K562 (cell line): Measurements from ENCODE around the gene ANK3. TPM values are rescaled to one million over a fixed set of nuclear protein-coding genes. Genes with fewer than 3 reads are reported as not detected.

Source experiments
- ATAC-seq: fragments of 200-7000 bp; cut with Tn5 transposase; 3 replicates; pipeline ENCODE4 v1.9.1; 2020; ENCODE audit warnings: moderate library complexity
- BruUV-seq: library from RNA; stranded (reverse); fragments of 400-500 nt; replicated peaks from 2 replicates; lab custom pipeline; 2021; lab: Mats Ljungman, UMichigan
- CTCF ChIA-PET: fragments of 300-600 bp; formaldehyde crosslinking; extraction: SDS; loops from one replicate; lab custom pipeline; 2021; ENCODE audit warnings: low intra/inter-chr PET ratio; lab: Yijun Ruan, JAX
- POLR2A ChIA-PET: fragments of 300-600, 350-650 bp; sonication (Branson Sonifier 250); formaldehyde crosslinking; extraction: SDS; loops from one replicate; lab custom pipeline; 2021; ENCODE audit warnings: antibody characterized with exemption, inconsistent platforms; lab: Yijun Ruan, JAX
- DNase-seq, 4 experiments: peaks; one replicate each; pipeline versions ENCODE4 v3.0.0 to v3.0.0-alpha.2; 2011 to 2018; ENCODE audit warnings: low spot score in 3 of 4, mixed read lengths in 3 of 4; ENCODE audit errors: extremely low read depth in 1 of 4
- FAIRE-seq: peaks from 2 replicates; lab custom pipeline; 2011; peaks lifted over from hg19 to GRCh38; lab: Jason Lieb, UNC
- H2AFZ ChIP-seq: 2 replicates; pipeline ENCODE4 v1.6.0; 2011; ENCODE audit warnings: low read depth, low read length, control low read depth, inconsistent platforms
- H3K27ac ChIP-seq: fragments of 200-600 bp; 3 replicates; pipeline ENCODE4 v1.8.0; 2011; ENCODE audit warnings: low read depth, mild to moderate bottlenecking, control low read depth, inconsistent platforms, low read length, moderate library complexity, mixed read lengths; ENCODE audit errors: extremely low read depth
- H3K27me3 ChIP-seq, 2 experiments: fragments of 300-600 bp in 1 of 2; 2 replicates in 1 of 2; 3 replicates in 1 of 2; pipeline versions ENCODE4 v1.6.0 to v1.8.0; 2011; ENCODE audit warnings: inconsistent platforms in 2 of 2, low read length in 2 of 2, mild to moderate bottlenecking in 1 of 2, mixed read lengths in 1 of 2, moderate library complexity in 1 of 2; ENCODE audit not compliant: control insufficient read depth in 2 of 2, insufficient read depth in 2 of 2
- H3K36me3 ChIP-seq: fragments of 300-600 bp; 3 replicates; pipeline ENCODE4 v1.8.0; 2011; ENCODE audit warnings: mild to moderate bottlenecking, low read length, inconsistent platforms; ENCODE audit not compliant: control insufficient read depth, insufficient read depth
- H3K4me1 ChIP-seq, 2 experiments: fragments of 200-600 bp in 1 of 2; replicated peaks in 1 of 2; 2 replicates in 1 of 2; 3 replicates in 1 of 2; pipeline versions ENCODE4 v1.5.1 to v1.8.0; 2011; ENCODE audit warnings: inconsistent platforms in 2 of 2, low read length in 2 of 2, mild to moderate bottlenecking in 1 of 2, mixed read lengths in 1 of 2, moderate library complexity in 1 of 2; ENCODE audit not compliant: control insufficient read depth in 2 of 2, insufficient read depth in 2 of 2
- H3K4me2 ChIP-seq: 2 replicates; pipeline ENCODE4 v1.6.1; 2011; ENCODE audit warnings: low read length, control low read depth, inconsistent platforms, mixed read lengths; ENCODE audit not compliant: insufficient read depth
- H3K4me3 ChIP-seq: fragments of 200-600 bp; sonication (generic), shearing (Covaris generic); 2 replicates; pipeline ENCODE4 v1.5.1; 2016; ENCODE audit warnings: control low read depth, inconsistent platforms
- H3K79me2 ChIP-seq: fragments of 200-600 bp; 3 replicates; pipeline ENCODE4 v1.8.0; 2011; ENCODE audit warnings: low read length, inconsistent platforms; ENCODE audit not compliant: control insufficient read depth, insufficient read depth
- H3K9ac ChIP-seq, 2 experiments: 2 replicates each; pipeline versions ENCODE4 v1.6.0 to v1.6.1; 2011; ENCODE audit warnings: low read depth in 2 of 2, low read length in 2 of 2, control low read depth in 1 of 2, inconsistent platforms in 1 of 2, mild to moderate bottlenecking in 1 of 2, mixed read lengths in 1 of 2; ENCODE audit not compliant: insufficient read depth in 1 of 2
- H3K9me1 ChIP-seq: one replicate; pipeline ENCODE4 v1.6.0; 2011; ENCODE audit warnings: inconsistent platforms, mild to moderate bottlenecking, low read length, moderate library complexity; ENCODE audit not compliant: control insufficient read depth, insufficient read depth
- H3K9me3 ChIP-seq: replicated peaks from 2 replicates; pipeline ENCODE4 v1.5.1; 2011; ENCODE audit warnings: low read depth, low read length, inconsistent platforms; ENCODE audit not compliant: control insufficient read depth, insufficient read depth
- H4K20me1 ChIP-seq: replicated peaks from 2 replicates; pipeline ENCODE4 v1.6.1; 2011; ENCODE audit warnings: low read length, inconsistent platforms, mixed read lengths; ENCODE audit not compliant: control insufficient read depth, insufficient read depth
- ELF4 ChIP-seq: fragments of 450-650 bp; formaldehyde crosslinking; IDR thresholded peaks from 2 replicates; pipeline ENCODE4 v1.4.0; 2022; ENCODE audit warnings: missing genetic modification characterization
- HMG20A ChIP-seq: fragments of 450-650 bp; formaldehyde crosslinking; conservative IDR thresholded peaks from 2 replicates; pipeline ENCODE4 v1.4.0; 2020; ENCODE audit warnings: mild to moderate bottlenecking, mixed read lengths
- NELFE ChIP-seq: IDR thresholded peaks from 2 replicates; pipeline ENCODE4 v1.6.1; 2011; ENCODE audit warnings: mild to moderate bottlenecking; ENCODE audit not compliant: insufficient read depth, insufficient read length
- NR4A1 ChIP-seq, 2 experiments: fragments of 250-450 bp in 1 of 2; fragments of 450-650 bp in 1 of 2; sonication (Bioruptor Pico) in 1 of 2; IDR thresholded peaks; 2 replicates each; pipeline versions ENCODE4 v1.4.0 to v1.6.1; 2016 to 2020; ENCODE audit warnings: mild to moderate bottlenecking in 2 of 2, missing compliant biosample characterization in 1 of 2, missing genetic modification characterization in 1 of 2, moderate library complexity in 1 of 2
- PHF20 ChIP-seq: fragments of 450-650 bp; IDR thresholded peaks from 2 replicates; pipeline ENCODE4 v1.6.1; 2018; ENCODE audit not compliant: partially characterized antibody
- PTBP1 ChIP-seq: fragments of 200-400 bp; formaldehyde crosslinking; IDR thresholded peaks from 2 replicates; pipeline ENCODE4 v1.6.1; 2017; ENCODE audit warnings: low read depth, low read length
- SIRT6 ChIP-seq: IDR thresholded peaks from one replicate; pipeline ENCODE4 v1.6.1; 2012; ENCODE audit warnings: low read depth, mild to moderate bottlenecking, control low read depth, inconsistent platforms, low read length, moderate library complexity
- SMAD4 ChIP-seq: fragments of 250-450 bp; sonication (Bioruptor Pico); conservative IDR thresholded peaks from 2 replicates; pipeline ENCODE4 v1.8.0; 2021; ENCODE audit warnings: inconsistent platforms, mild to moderate bottlenecking, moderate library complexity
- TARDBP ChIP-seq: fragments of 450-650 bp; IDR thresholded peaks from 2 replicates; pipeline ENCODE4 v1.6.1; 2016
- ZKSCAN8 ChIP-seq: fragments of 200-800 bp; sonication (Bioruptor generic); IDR thresholded peaks from 2 replicates; pipeline ENCODE4 v1.6.1; 2016; ENCODE audit warnings: missing genetic modification characterization, missing compliant biosample characterization
- ZNF184 ChIP-seq: sonication (generic); formaldehyde crosslinking; IDR thresholded peaks from 2 replicates; pipeline ENCODE4 v1.5.0; 2020; ENCODE audit warnings: missing genetic modification reagents
- ZNF212 ChIP-seq: fragments of 450-650 bp; formaldehyde crosslinking; IDR thresholded peaks from 2 replicates; pipeline ENCODE4 v1.4.0; 2020; ENCODE audit warnings: mild to moderate bottlenecking
- ZNF316 ChIP-seq: fragments of 450-650 bp; IDR thresholded peaks from 2 replicates; pipeline ENCODE4 v1.6.1; 2016
- WGBS: fragments of 100-300 bp; shearing (Covaris generic); methylation state at CpG from one replicate; pipeline ENCODE4 v1.1.6; 2016; ENCODE audit warnings: low coverage, mixed read lengths; ENCODE audit not compliant: insufficient coverage; ENCODE audit errors: missing lambda C conversion rate; 5-methylcytosine and 5-hydroxymethylcytosine counted together
- in situ Hi-C: fragments of 300-500 bp; cut with MboI; formaldehyde crosslinking; loops from 4 replicates; pipeline ENCODE4 v1.15.0; 2018; ENCODE audit warnings: inconsistent platforms, mixed read lengths
- intact Hi-C: fragments of 100-400 bp; cut with micrococcal nuclease; formaldehyde crosslinking; loops from 2 replicates; pipeline ENCODE4 v1.14.2; 2022
- polyA plus RNA-seq, 8 experiments: library from polyadenylated mRNA; depleted of rRNA in 4 of 8; stranded (reverse) in 5 of 8; unstranded in 3 of 8; fragments of >200 nt; fragmentation: Nextera tagmentation in 2 of 8; fragmentation: Illumina TruSeq in 1 of 8; extraction: Ambion mirVana in 2 of 8; extraction: Trizol in 1 of 8; gene quantifications; 2 replicates each; pipeline versions ENCODE4 v1.2.1 to v1.2.3, GENCODE V29; 2011 to 2014; ENCODE audit warnings: inconsistent platforms in 1 of 8, missing spikeins in 1 of 8
- total RNA-seq, 7 experiments: library from RNA; depleted of rRNA in 6 of 7; stranded (reverse); fragments of >200 nt in 6 of 7; fragmentation: Illumina TruSeq in 2 of 7; extraction: Trizol in 2 of 7; gene quantifications; 2 replicates each; pipeline versions ENCODE4 v1.2.1 to v1.2.3, GENCODE V29; 2011 to 2021; ENCODE audit warnings: low replicate concordance in 1 of 7
- TF ChIP-seq, protein P1 (sequence below): sonication (generic); IDR thresholded peaks from 2 replicates; pipeline ENCODE4 v1.6.1; 2016

Gene ANK3
- total and polyA plus RNA-seq, 9 of the 15 experiments (the other 6 are each of a cell fraction or from before 2014, with no cell fraction given), result 10.0 to 32.3 (median 17.9) TPM

DNA sequence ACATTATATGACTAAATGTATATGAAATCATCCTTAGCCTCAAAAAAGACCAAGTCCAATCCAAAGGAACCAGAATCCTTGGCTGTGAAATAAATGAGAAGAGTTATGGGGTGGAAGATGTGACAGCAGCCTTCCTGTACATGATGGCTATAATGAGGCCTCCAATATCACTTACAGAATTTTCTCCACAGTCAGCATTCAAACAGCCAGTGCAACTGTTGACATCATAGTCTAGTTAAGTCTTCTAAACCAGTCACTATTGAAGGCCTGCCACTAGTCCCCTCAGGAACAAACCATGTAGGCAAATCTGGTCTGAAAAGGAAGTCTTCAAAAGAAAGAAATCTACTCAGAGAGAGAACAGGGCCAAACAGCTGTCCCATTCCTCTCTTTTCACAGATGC lies 263.8 kb downstream of the ANK3 start:
- ChIA-PET POLR2A (no interaction called here), CTCF (no interaction called here)
- in situ Hi-C loops, result no loop called here
- Histone ChIP-seq H3K9me1 (no peaks in the 10 kb centered on the region), H4K20me1 (no peaks in the 10 kb centered on the region), H3K36me3 (no peaks in the 10 kb centered on the region), H3K79me2 (no peaks in the 10 kb centered on the region), H3K9ac (no peak overlapping the region), H3K9me3 (no peaks in the 10 kb centered on the region), H3K27ac (no peak overlapping the region), H3K4me1 (peaks cover 0 to 20% of the 10 kb centered on the region in 2 experiments; a peak in 3 of 5 replicates), H3K27me3 (no peaks in the 10 kb centered on the region), H3K4me3 (no peak overlapping the region), H2AFZ (no peak overlapping the region), H3K4me2 (no peak overlapping the region)
- FAIRE-seq, result no peak
- ATAC-seq, result no peak
- DNase-seq, result no peak
- intact Hi-C loops, result no loop called here
- TF ChIP-seq HMG20A (CRISPR knock-in tag) (no peak), PHF20 (no peak), ZNF212 (no peak), ZKSCAN8 (CRISPR knock-in tag) (no peak), ZNF316 (0 out of 2 replicates have a peak, but pooled peaks have one; percentile 7)
- TF ChIP-seq, protein P1, sequence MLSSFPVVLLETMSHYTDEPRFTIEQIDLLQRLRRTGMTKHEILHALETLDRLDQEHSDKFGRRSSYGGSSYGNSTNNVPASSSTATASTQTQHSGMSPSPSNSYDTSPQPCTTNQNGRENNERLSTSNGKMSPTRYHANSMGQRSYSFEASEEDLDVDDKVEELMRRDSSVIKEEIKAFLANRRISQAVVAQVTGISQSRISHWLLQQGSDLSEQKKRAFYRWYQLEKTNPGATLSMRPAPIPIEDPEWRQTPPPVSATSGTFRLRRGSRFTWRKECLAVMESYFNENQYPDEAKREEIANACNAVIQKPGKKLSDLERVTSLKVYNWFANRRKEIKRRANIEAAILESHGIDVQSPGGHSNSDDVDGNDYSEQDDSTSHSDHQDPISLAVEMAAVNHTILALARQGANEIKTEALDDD, result peak; percentile 43; the same call in 1 of the 2 replicates
- BruUV-seq, result no TSS peak

DNA sequence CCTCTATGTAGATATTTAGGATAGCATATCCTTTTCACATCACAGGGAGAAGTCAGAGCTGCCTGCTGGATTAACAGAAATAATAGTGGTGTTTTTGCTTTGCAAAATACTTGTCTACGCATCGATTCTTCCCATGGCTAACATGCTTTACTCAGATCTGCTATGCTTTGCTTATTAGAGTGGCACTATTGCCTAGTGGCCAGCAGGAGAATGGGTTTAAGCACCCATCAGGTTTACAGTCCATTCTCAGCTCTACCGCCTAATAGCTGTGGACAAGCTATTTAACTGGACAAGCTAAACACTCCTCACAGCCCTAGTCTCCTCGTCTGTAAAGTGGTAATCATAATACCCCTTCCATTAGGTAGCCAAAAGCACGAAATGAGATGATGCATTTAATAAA lies 265.1 kb downstream of the ANK3 start:
- in situ Hi-C loops, result no loop called here
- POLR2A ChIA-PET, result no interaction called here
- TF ChIP-seq NR4A1 (CRISPR knock-in tag; IDR thresholded peaks at IDR 0.05) (no peak), NR4A1 (tag; IDR thresholded peaks at IDR 0.05) (no peak), ZNF184 (CRISPR knock-in tag) (no peak), TARDBP (no peak), ELF4 (CRISPR knock-in tag) (no peak), PTBP1 (no peak), NELFE (no peak), SIRT6 (no peak), SMAD4 (CRISPR knock-in tag) (no peak)

More for the DNA sequence above, 265.1 kb downstream of the ANK3 start:
- no peak overlapping the region for H3K4me3 ChIP-seq
- H3K9me3 ChIP-seq, result no peaks in the 10 kb centered on the region
- no peak overlapping the region for H3K4me2 ChIP-seq
- H3K27me3 ChIP-seq, result no peaks in the 10 kb centered on the region
- H3K79me2 ChIP-seq, result no peaks in the 10 kb centered on the region
- no peak overlapping the region for H2AFZ ChIP-seq
- no peak overlapping the region for H3K9ac ChIP-seq
- DNase-seq (no peak), ATAC-seq (no peak), FAIRE-seq (no peak)
- BruUV-seq, result no TSS peak
- no peak overlapping the region for H3K27ac ChIP-seq
- H3K36me3 ChIP-seq, result no peaks in the 10 kb centered on the region
- no peaks in the 10 kb centered on the region for H3K9me1 ChIP-seq
- 0 out of 5 replicates have a peak, but pooled peaks cover 0 to 8% of the 10 kb centered on the region in 2 experiments for H3K4me1 ChIP-seq
- CTCF ChIA-PET, result no interaction called here
- WGBS, result 62% methylated on average over 5 of the region's 5 CpGs
- H4K20me1 ChIP-seq, result no peaks in the 10 kb centered on the region
- intact Hi-C loops, result no loop called here
